ENCODE measurements around the gene PGRMC1.

- TF ChIP-seq CTCF (optimal IDR thresholded peaks at IDR 0.05 in 1 of 3, IDR thresholded peaks at IDR 0.05 in 1 of 3, conservative IDR thresholded peaks at IDR 0.05 in 1 of 3; ENCODE audit: extremely low read depth in 1 of 3, insufficient read depth in 2 of 3, low read length in 3 of 3) (no peak), EZH2 (IDR thresholded peaks at IDR 0.05; ENCODE audit: low read length) (no peak)
These were observed 1.5 kb downstream of the PGRMC1 start for GRCh38 chrX:119237562-119237942.

Measured in keratinocyte (primary cell).